BJ (cell line): ENCODE measurements around the gene SSR3. TPM values are rescaled to one million over a fixed set of nuclear protein-coding genes. Genes with fewer than 3 reads are reported as not detected.

Experiments
- CTCF ChIA-PET: fragments of 350-600 bp; formaldehyde crosslinking; extraction: SDS; loops from one replicate; lab custom pipeline; 2021; ENCODE audit warnings: antibody characterized with exemption, inconsistent platforms; lab: Yijun Ruan, JAX
- POLR2A ChIA-PET: fragments of 300-600 bp; sonication (Branson Sonifier 250); formaldehyde crosslinking; extraction: SDS; loops from one replicate; lab custom pipeline; 2021; ENCODE audit warnings: antibody characterized with exemption; lab: Charles Lee
- DNase-seq: peaks from one replicate; pipeline ENCODE4 v3.0.0-alpha.2; 2011; ENCODE audit warnings: low read depth
- H3K27me3 ChIP-seq: 2 replicates; pipeline ENCODE4 v1.6.0; 2011; ENCODE audit warnings: low read length; ENCODE audit not compliant: control insufficient read depth, insufficient read depth
- H3K36me3 ChIP-seq: 2 replicates; pipeline ENCODE4 v1.5.1; 2011; ENCODE audit warnings: low read length; ENCODE audit not compliant: control insufficient read depth, insufficient read depth
- H3K4me3 ChIP-seq: 2 replicates; pipeline ENCODE4 v1.5.1; 2011; ENCODE audit warnings: low read depth, mild to moderate bottlenecking, control low read depth, low read length
- polyA plus RNA-seq: library from polyadenylated mRNA; depleted of rRNA; stranded (reverse); fragments of >200 nt; gene quantifications from 2 replicates; pipeline ENCODE4 v1.2.3, GENCODE V29; 2011
- TF ChIP-seq, protein P1 (sequence below): IDR thresholded peaks from 2 replicates; pipeline ENCODE4 v1.5.1; 2011; ENCODE audit warnings: low read depth, mild to moderate bottlenecking, control low read depth, inconsistent platforms, low read length, moderate library complexity; ENCODE audit not compliant: insufficient read depth

SSR3 gene
- polyA plus RNA-seq, 1 experiment = 268 TPM

- ChIA-PET CTCF (no interaction called here), POLR2A (no interaction called here)
- H3K27me3 ChIP-seq = no peaks in the 10 kb centered on the region
- no peaks in the 10 kb centered on the region for H3K36me3 ChIP-seq
- DNase-seq = no peak
- no peak overlapping the region for H3K4me3 ChIP-seq
- TF ChIP-seq, protein P1, sequence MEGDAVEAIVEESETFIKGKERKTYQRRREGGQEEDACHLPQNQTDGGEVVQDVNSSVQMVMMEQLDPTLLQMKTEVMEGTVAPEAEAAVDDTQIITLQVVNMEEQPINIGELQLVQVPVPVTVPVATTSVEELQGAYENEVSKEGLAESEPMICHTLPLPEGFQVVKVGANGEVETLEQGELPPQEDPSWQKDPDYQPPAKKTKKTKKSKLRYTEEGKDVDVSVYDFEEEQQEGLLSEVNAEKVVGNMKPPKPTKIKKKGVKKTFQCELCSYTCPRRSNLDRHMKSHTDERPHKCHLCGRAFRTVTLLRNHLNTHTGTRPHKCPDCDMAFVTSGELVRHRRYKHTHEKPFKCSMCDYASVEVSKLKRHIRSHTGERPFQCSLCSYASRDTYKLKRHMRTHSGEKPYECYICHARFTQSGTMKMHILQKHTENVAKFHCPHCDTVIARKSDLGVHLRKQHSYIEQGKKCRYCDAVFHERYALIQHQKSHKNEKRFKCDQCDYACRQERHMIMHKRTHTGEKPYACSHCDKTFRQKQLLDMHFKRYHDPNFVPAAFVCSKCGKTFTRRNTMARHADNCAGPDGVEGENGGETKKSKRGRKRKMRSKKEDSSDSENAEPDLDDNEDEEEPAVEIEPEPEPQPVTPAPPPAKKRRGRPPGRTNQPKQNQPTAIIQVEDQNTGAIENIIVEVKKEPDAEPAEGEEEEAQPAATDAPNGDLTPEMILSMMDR = no peak
Observed at GRCh38 chr3:156581033-156581432, 26.1 kb upstream of the SSR3 start.

DNA sequence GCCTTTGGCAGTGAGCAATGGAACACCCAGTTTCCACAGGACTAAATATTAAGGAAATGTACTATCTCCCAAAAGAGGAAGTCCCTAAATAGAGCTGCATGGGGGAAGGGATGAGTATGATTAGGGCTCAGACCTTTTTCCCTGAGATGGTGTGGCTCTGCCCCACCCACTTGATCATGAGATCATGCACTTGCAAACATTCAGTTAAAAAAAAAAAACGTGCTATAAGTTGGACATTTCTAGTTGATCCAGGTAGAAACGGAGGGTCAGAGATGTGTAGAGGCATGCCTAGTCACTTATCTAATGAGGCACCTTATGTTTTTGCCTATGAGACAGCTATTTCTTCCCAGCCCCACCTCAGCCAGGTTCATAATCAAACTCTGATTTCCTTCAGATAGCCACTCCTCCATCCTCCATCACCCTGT, 24.5 kb upstream of the SSR3 start:
- Histone ChIP-seq H3K27me3 (no peaks in the 10 kb centered on the region), H3K4me3 (no peak overlapping the region), H3K36me3 (no peaks in the 10 kb centered on the region)
- no peak for DNase-seq
- CTCF ChIA-PET = no interaction called here
- POLR2A ChIA-PET = no interaction called here
- TF ChIP-seq, protein P1 = no peak

DNA sequence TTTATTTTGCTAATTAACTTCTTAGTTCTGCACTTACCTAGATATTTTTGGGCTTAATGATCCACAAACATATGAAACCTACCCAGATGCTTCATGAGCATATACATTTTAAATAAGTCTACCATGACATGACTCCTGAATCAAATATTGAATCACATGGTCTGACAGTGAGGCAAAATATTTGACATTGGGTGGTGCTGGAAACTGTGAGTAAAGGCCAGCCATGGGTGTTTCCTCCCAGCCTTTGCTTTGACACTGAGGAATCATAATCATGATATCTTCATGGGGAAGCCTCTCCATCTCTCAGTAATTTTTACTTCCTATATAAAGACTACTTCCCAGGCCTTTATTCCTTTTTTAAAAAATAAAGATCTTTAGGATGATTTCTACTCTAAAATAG, 22.8 kb upstream of the SSR3 start:
- no peaks in the 10 kb centered on the region for H3K36me3 ChIP-seq
- ChIA-PET CTCF (interaction anchor here (0.6 to 1.3 kb wide), 2 partner anchors 22 to 39 kb away, joined by 3 read pairs; no protein-coding TSS in a partner anchor), POLR2A (no interaction called here)
- TF ChIP-seq, protein P1 = no peak
- no peak for DNase-seq
- no peak overlapping the region for H3K4me3 ChIP-seq
- H3K27me3 ChIP-seq = no peaks in the 10 kb centered on the region

GRCh38 chr3:156576651-156577348, 21.9 kb upstream of the SSR3 start:
- no peaks in the 10 kb centered on the region for H3K27me3 ChIP-seq
- TF ChIP-seq, protein P1 = no peak
- CTCF ChIA-PET = interaction anchor here (0.7 to 1.5 kb wide), 2 partner anchors 8 to 554 kb away, joined by 3 to 5 read pairs; no protein-coding TSS in a partner anchor
- no peak for DNase-seq
- POLR2A ChIA-PET = no interaction called here
- no peak overlapping the region for H3K4me3 ChIP-seq
- no peaks in the 10 kb centered on the region for H3K36me3 ChIP-seq

- H3K27me3 ChIP-seq = no peaks in the 10 kb centered on the region
- H3K36me3 ChIP-seq = no peaks in the 10 kb centered on the region
- DNase-seq = no peak
- CTCF ChIA-PET = interaction anchor here (1.2 to 1.5 kb wide), 2 partner anchors 9 to 10 kb away, joined by 4 to 5 read pairs; no protein-coding TSS in a partner anchor
- POLR2A ChIA-PET = no interaction called here
- TF ChIP-seq, protein P1 = no peak
- no peak overlapping the region for H3K4me3 ChIP-seq
Observed at GRCh38 chr3:156576051-156576450, 21.1 kb upstream of the SSR3 start.
